Ascending aorta (tissue), 2 donors: ENCODE data around the gene AGAP2. TPM values are rescaled to one million over a fixed set of nuclear protein-coding genes. Genes with fewer than 3 reads are reported as not detected.

ENCODE experiments used
- DNase-seq, 2 donors: peaks; one replicate each; pipeline ENCODE4 v3.0.0-alpha.2; 2019; ENCODE audit warnings: low spot score in 2 of 2
- H3K27ac ChIP-seq, 2 donors: fragments of 200-600 bp; sonication (generic); one replicate each; pipeline ENCODE4 v1.5.1; 2016 to 2017; ENCODE audit warnings: mild to moderate bottlenecking in 1 of 2
- H3K27me3 ChIP-seq: fragments of 200-600 bp; sonication (generic); one replicate; pipeline ENCODE4 v1.5.1; 2017
- H3K36me3 ChIP-seq, 2 donors: fragments of 200-600 bp; sonication (generic); one replicate each; pipeline ENCODE4 v1.5.1; 2016
- H3K4me1 ChIP-seq, 2 donors: fragments of 200-600 bp; sonication (generic); one replicate each; pipeline ENCODE4 v1.5.1; 2016 to 2017; ENCODE audit warnings: mild to moderate bottlenecking in 1 of 2
- H3K4me3 ChIP-seq, 2 donors: fragments of 200-600 bp; sonication (generic); one replicate each; pipeline ENCODE4 v1.5.1; 2016 to 2017; ENCODE audit warnings: mild to moderate bottlenecking in 1 of 2
- H3K9me3 ChIP-seq, 2 donors: fragments of 200-600 bp; sonication (generic); one replicate each; pipeline ENCODE4 v1.5.1; 2016
- CTCF ChIP-seq, 3 experiments: fragments of 200-600 bp in 2 of 3; fragments of 450-650 bp in 1 of 3; sonication (generic) in 2 of 3; IDR thresholded peaks; one replicate each; pipeline ENCODE4 v1.5.1; 2016 to 2019; ENCODE audit warnings: antibody characterized with exemption in 3 of 3, mild to moderate bottlenecking in 1 of 3, moderate library complexity in 1 of 3
- intact Hi-C: fragments of 100-400 bp; cut with DNase I; formaldehyde crosslinking; loops from one replicate; pipeline ENCODE4 v1.15.1; 2023
- total RNA-seq: library from RNA; depleted of rRNA; stranded (reverse); fragments of >200 nt; gene quantifications from one replicate; pipeline ENCODE4 v1.1.0, GENCODE V29; 2016

The AGAP2 gene
- total RNA-seq, 1 donor from 2014 or later = 11.5 TPM

- no peak for DNase-seq
- Histone ChIP-seq H3K4me3 (no peak overlapping the region), H3K36me3 (peaks cover 7 to 14% of the 10 kb centered on the region in 2 donors), H3K9me3 (no peaks in the 10 kb centered on the region), H3K4me1 (peaks cover 2 to 12% of the 10 kb centered on the region in 2 donors), H3K27ac (no peak overlapping the region), H3K27me3 (no peaks in the 10 kb centered on the region)
- no peak for TF ChIP-seq CTCF (IDR thresholded peaks at IDR 0.05)
- intact Hi-C loops = no loop called here
Measured at GRCh38 chr12:57758552-57759359, 20.2 kb upstream of the AGAP2 start.

GRCh38 chr12:57757771-57758170 lies 19.2 kb upstream of the AGAP2 start:
- Histone ChIP-seq H3K4me3 (no peak overlapping the region), H3K27me3 (no peaks in the 10 kb centered on the region), H3K9me3 (no peaks in the 10 kb centered on the region), H3K4me1 (peaks cover 2 to 14% of the 10 kb centered on the region in 2 donors), H3K36me3 (peaks cover 7 to 14% of the 10 kb centered on the region in 2 donors), H3K27ac (no peak overlapping the region)
- intact Hi-C loops = no loop called here
- no peak for TF ChIP-seq CTCF (IDR thresholded peaks at IDR 0.05)
- DNase-seq = no peak

DNA sequence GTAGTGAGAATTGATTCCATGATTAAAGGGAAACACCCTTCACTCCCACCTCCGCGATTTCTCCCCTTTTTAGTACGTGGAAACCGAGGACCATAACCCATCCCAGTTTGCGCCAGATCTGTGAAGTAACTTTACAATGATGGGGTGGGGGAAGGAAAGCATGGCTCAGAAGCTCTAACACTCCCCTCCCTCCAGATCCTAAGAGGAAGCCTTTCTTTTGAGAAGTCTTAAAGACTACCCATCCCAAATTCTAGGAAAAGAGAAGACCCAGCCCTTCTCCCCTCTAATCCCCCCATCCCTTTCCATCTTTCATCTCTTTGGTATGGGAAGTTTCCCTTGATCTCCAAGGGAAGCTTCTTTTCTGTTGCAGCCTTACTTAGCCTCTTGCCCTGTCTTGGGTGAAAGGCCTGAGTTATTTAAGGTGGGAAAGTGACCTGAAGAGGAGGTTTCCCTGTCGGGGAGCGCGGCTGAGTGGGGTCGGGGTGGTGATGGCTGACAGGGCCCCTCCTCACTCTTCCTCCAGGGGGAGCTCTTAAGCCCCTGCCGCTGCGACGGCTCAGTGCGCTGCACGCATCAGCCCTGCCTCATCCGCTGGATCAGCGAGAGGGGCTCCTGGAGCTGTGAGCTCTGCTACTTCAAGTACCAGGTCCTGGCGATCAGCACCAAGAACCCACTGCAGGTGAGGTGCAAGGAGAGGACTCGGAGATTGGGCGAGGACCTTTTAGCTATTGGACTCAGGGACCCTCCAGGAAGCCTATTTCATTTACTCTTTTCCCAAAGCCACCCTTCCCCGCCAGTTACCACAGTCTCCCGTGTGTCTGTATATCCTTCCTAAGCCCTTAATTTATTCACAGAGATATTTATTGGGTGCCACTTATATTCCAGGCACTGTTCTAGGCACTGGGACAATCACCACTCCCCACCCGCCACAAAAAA lies 18.1 kb upstream of the AGAP2 start:
- Histone ChIP-seq H3K27ac (no peak overlapping the region), H3K4me1 (peaks cover 2 to 17% of the 10 kb centered on the region in 2 donors), H3K9me3 (no peaks in the 10 kb centered on the region), H3K27me3 (no peaks in the 10 kb centered on the region), H3K4me3 (peak overlapping the region in 1 of 2 donors; percentile 93), H3K36me3 (peaks cover 7 to 14% of the 10 kb centered on the region in 2 donors)
- intact Hi-C loops = no loop called here
- no peak for DNase-seq
- peak in 2 of 3 experiments; percentile 17 to 41 for TF ChIP-seq CTCF (IDR thresholded peaks at IDR 0.05)

- H3K4me1 ChIP-seq = peaks cover 2 to 17% of the 10 kb centered on the region in 2 donors
- peaks cover 7 to 14% of the 10 kb centered on the region in 2 donors for H3K36me3 ChIP-seq
- intact Hi-C loops = no loop called here
- peak overlapping the region; percentile 89 to 93 for H3K4me3 ChIP-seq
- no peak for DNase-seq
- TF ChIP-seq CTCF (IDR thresholded peaks at IDR 0.05) = no peak
- H3K9me3 ChIP-seq = no peaks in the 10 kb centered on the region
- H3K27ac ChIP-seq = peak overlapping the region in 1 of 2 donors; percentile 22
- H3K27me3 ChIP-seq = no peaks in the 10 kb centered on the region
Measured at GRCh38 chr12:57755454-57756372, 17.2 kb upstream of the AGAP2 start.

- Histone ChIP-seq H3K4me3 (peak overlapping the region; percentile 89 to 93), H3K27me3 (no peaks in the 10 kb centered on the region), H3K4me1 (peaks cover 2 to 17% of the 10 kb centered on the region in 2 donors), H3K9me3 (no peaks in the 10 kb centered on the region), H3K27ac (peak overlapping the region in 1 of 2 donors; percentile 22), H3K36me3 (peaks cover 7 to 19% of the 10 kb centered on the region in 2 donors)
- no peak for TF ChIP-seq CTCF (IDR thresholded peaks at IDR 0.05)
- DNase-seq = no peak
- intact Hi-C loops = no loop called here
Measured at GRCh38 chr12:57755194-57755453, 16.6 kb upstream of the AGAP2 start.
